Type B pancreatic cell (in vitro differentiated cells): ENCODE data around the gene CGNL1. TPM values are rescaled to one million over a fixed set of nuclear protein-coding genes. Genes with fewer than 3 reads are reported as not detected.

Experiments used
- DNase-seq: peaks from one replicate; pipeline ENCODE4 v3.0.0; 2021; ENCODE audit warnings: mixed read lengths; ENCODE audit not compliant: unreplicated experiment; ENCODE audit errors: extremely low spot score
- H3K27ac Mint-ChIP-seq: 2 replicates; pipeline ENCODE4 v1.8.0; 2021; ENCODE audit warnings: mild to moderate bottlenecking, mixed read lengths
- H3K27me3 Mint-ChIP-seq: 2 replicates; pipeline ENCODE4 v1.8.0; 2021; ENCODE audit warnings: mixed read lengths
- H3K36me3 Mint-ChIP-seq: 2 replicates; pipeline ENCODE4 v1.8.0; 2021; ENCODE audit warnings: mixed read lengths
- H3K4me1 Mint-ChIP-seq: one replicate; pipeline ENCODE4 v1.8.0; 2021; ENCODE audit warnings: mixed read lengths; ENCODE audit not compliant: unreplicated experiment
- H3K4me3 Mint-ChIP-seq: 2 replicates; pipeline ENCODE4 v1.8.0; 2021; ENCODE audit warnings: mild to moderate bottlenecking, mixed read lengths
- H3K9me3 Mint-ChIP-seq: 2 replicates; pipeline ENCODE4 v1.8.0; 2021; ENCODE audit warnings: mixed read lengths
- CTCF ChIP-seq: fragments of 200-600 bp; sonication (generic); conservative IDR thresholded peaks from 2 replicates; pipeline ENCODE4 v1.5.0; 2021; ENCODE audit warnings: antibody characterized with exemption, mild to moderate bottlenecking
- total RNA-seq: library from RNA; stranded (reverse); gene quantifications from 2 replicates; pipeline ENCODE4 v1.2.1, GENCODE V29; 2021; ENCODE audit warnings: low replicate concordance

CGNL1 gene
- total RNA-seq, 1 donor from 2014 or later = 11.8 TPM

DNA sequence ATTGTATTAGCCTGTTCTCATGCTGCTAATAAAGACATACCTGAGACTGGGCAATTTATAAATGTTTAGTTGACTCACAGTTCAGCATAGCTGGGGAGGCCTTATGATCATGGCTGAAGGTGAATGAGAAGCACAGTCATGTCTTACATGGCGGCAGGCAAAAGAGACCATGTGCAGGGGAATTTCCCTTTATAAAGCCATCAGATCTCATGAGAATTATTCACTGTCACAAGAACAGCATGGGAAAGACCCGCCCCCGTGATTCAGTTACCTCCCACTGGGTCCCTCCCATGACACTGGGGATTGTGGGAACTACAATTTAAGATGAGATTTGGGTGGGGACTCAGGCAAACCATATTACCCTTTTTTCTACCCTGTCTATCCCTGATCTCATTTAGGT, 163.9 kb downstream of the CGNL1 start:
- H3K27me3 Mint-ChIP-seq = no peaks in the 10 kb centered on the region
- H3K4me1 Mint-ChIP-seq = peaks cover 24% of the 10 kb centered on the region
- H3K4me3 Mint-ChIP-seq = no peak overlapping the region
- H3K36me3 Mint-ChIP-seq = peaks cover 13% of the 10 kb centered on the region
- no peak overlapping the region for H3K27ac Mint-ChIP-seq
- TF ChIP-seq CTCF = no peak
- DNase-seq = no peak
- no peaks in the 10 kb centered on the region for H3K9me3 Mint-ChIP-seq

GRCh38 chr15:57540736-57541135, 164.4 kb downstream of the CGNL1 start:
- Mint-ChIP-seq H3K27ac (no peak overlapping the region), H3K36me3 (peaks cover 8% of the 10 kb centered on the region), H3K27me3 (no peaks in the 10 kb centered on the region), H3K4me3 (no peak overlapping the region), H3K4me1 (peaks cover 24% of the 10 kb centered on the region), H3K9me3 (no peaks in the 10 kb centered on the region)
- no peak for TF ChIP-seq CTCF
- no peak for DNase-seq

- Mint-ChIP-seq H3K27me3 (no peaks in the 10 kb centered on the region), H3K4me1 (peaks cover 24% of the 10 kb centered on the region), H3K9me3 (no peaks in the 10 kb centered on the region), H3K4me3 (no peak overlapping the region), H3K36me3 (peaks cover 6% of the 10 kb centered on the region), H3K27ac (no peak overlapping the region)
- TF ChIP-seq CTCF = no peak
- no peak for DNase-seq
Observed at GRCh38 chr15:57541271-57541670, 165.0 kb downstream of the CGNL1 start.

DNA sequence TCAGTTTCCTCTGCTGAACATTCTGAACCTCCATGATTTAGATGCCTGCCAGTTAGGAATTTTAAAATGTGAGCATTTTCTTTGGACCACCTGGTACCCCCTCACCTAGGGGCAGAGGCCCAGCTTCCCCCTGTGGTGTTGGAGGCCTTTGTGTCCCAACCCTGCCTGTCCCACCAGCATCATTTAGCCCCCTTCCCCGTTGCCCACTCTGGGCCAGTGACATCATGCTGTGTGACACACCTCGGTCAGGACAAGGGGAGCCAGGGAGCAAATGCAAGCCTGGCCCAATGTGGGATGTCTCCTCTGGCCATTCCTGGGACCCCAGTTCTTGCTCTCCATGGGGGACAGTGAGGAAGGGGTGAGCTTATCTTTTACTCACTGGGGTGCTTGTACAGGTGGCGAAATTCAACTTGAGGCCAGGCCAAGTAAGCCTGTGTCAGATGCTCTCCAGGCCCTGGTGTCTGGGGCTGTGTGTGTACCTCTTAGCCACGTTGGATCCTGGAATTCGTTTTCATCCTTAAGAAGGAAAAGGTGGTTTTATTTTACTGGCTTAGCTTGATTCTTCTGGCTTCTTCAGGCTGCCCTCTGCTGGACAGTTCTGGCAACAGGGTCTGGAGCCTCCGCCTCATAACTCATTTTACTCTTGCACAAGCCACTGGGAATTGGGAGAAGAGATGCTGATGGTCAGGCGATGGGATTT, 165.7 kb downstream of the CGNL1 start:
- Mint-ChIP-seq H3K9me3 (no peaks in the 10 kb centered on the region), H3K4me1 (peaks cover 22% of the 10 kb centered on the region), H3K27ac (peak overlapping the region; percentile 61), H3K27me3 (no peaks in the 10 kb centered on the region), H3K36me3 (peaks cover 6% of the 10 kb centered on the region), H3K4me3 (no peak overlapping the region)
- DNase-seq = no peak
- peak; percentile 88 for TF ChIP-seq CTCF

- H3K27me3 Mint-ChIP-seq = no peaks in the 10 kb centered on the region
- peaks cover 6% of the 10 kb centered on the region for H3K36me3 Mint-ChIP-seq
- no peak for TF ChIP-seq CTCF
- peaks cover 17% of the 10 kb centered on the region for H3K4me1 Mint-ChIP-seq
- H3K27ac Mint-ChIP-seq = no peak overlapping the region
- H3K4me3 Mint-ChIP-seq = no peak overlapping the region
- no peaks in the 10 kb centered on the region for H3K9me3 Mint-ChIP-seq
- DNase-seq = no peak
Observed at GRCh38 chr15:57542505-57542817, 166.2 kb downstream of the CGNL1 start.
